Suprapubic skin (tissue), 4 donors: Measurements from ENCODE around the gene RING1. TPM values are rescaled to one million over a fixed set of nuclear protein-coding genes. Genes with fewer than 3 reads are reported as not detected.

ENCODE experiments used
- DNase-seq, 2 donors: peaks; one replicate each; pipeline ENCODE4 v3.0.0-alpha.2; 2019; ENCODE audit warnings: low spot score in 2 of 2
- H3K27ac ChIP-seq: fragments of 200-600 bp; sonication (generic); one replicate; pipeline ENCODE4 v1.5.1; 2019
- H3K27me3 ChIP-seq: fragments of 200-600 bp; sonication (generic); one replicate; pipeline ENCODE4 v1.5.1; 2019
- H3K36me3 ChIP-seq: fragments of 200-600 bp; sonication (generic); one replicate; pipeline ENCODE4 v1.5.1; 2019
- H3K4me1 ChIP-seq: fragments of 200-600 bp; sonication (generic); one replicate; pipeline ENCODE4 v1.5.1; 2019
- H3K4me3 ChIP-seq: fragments of 200-600 bp; sonication (generic); one replicate; pipeline ENCODE4 v1.5.1; 2019; ENCODE audit warnings: mild to moderate bottlenecking
- H3K9me3 ChIP-seq: fragments of 200-600 bp; sonication (generic); one replicate; pipeline ENCODE4 v1.5.1; 2019
- EP300 ChIP-seq: sonication (generic); formaldehyde crosslinking; IDR thresholded peaks from one replicate; pipeline ENCODE4 v1.6.1; 2017; ENCODE audit warnings: antibody characterized with exemption
- POLR2A ChIP-seq, 2 donors: fragments of 450-650 bp; IDR thresholded peaks; one replicate each; pipeline ENCODE4 v1.6.1; 2017; ENCODE audit warnings: antibody characterized with exemption in 2 of 2, mild to moderate bottlenecking in 2 of 2, moderate library complexity in 2 of 2
- POLR2AphosphoS5 ChIP-seq, 3 donors: sonication (generic); formaldehyde crosslinking; IDR thresholded peaks; one replicate each; pipeline ENCODE4 v1.6.1; 2017; ENCODE audit warnings: antibody characterized with exemption in 3 of 3
- WGBS: methylation state at CpG from one replicate; pipeline ENCODE4 v1.1.5; 2018; 5-methylcytosine and 5-hydroxymethylcytosine counted together
- total RNA-seq, 4 donors: library from RNA; depleted of rRNA; stranded (reverse); fragments of >200 nt; gene quantifications; one replicate each; pipeline ENCODE4 v1.1.0, GENCODE V29; 2016
- TF ChIP-seq, protein P1 (sequence below), 2 donors: fragments of 200-600 bp in 1 of 2; fragments of 450-650 bp in 1 of 2; sonication (generic) in 1 of 2; IDR thresholded peaks; one replicate each; pipeline ENCODE4 v1.5.1; 2016 to 2019; ENCODE audit warnings: antibody characterized with exemption in 2 of 2, mild to moderate bottlenecking in 1 of 2, moderate library complexity in 1 of 2

The RING1 gene
- total RNA-seq, 4 donors from 2014 or later = 11.5 to 18.1 (median 14.9) TPM

DNA sequence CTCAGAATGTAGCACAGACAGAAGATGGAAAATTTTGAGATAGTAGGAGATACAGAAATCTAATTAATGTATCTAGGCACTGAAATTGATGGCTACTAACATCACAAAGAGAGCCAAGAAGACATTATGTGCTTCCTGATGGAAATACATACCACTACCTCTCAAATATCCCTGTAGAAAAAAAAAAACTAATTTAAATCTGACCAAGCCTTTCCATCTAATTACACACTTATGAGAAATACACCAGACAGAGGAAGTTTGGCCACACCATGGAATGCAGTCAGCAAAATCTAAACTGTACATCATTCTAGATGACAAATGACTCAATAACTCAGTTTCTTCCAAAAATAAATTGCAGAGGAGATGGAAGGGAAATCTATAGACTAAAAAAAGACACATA, 44.5 kb downstream of the RING1 start:
- H3K4me1 ChIP-seq = peaks cover 31% of the 10 kb centered on the region
- no peak overlapping the region for H3K4me3 ChIP-seq
- no peaks in the 10 kb centered on the region for H3K27me3 ChIP-seq
- DNase-seq = no peak
- H3K27ac ChIP-seq = no peak overlapping the region
- no peaks in the 10 kb centered on the region for H3K9me3 ChIP-seq
- no peak for TF ChIP-seq EP300
- TF ChIP-seq, protein P1, sequence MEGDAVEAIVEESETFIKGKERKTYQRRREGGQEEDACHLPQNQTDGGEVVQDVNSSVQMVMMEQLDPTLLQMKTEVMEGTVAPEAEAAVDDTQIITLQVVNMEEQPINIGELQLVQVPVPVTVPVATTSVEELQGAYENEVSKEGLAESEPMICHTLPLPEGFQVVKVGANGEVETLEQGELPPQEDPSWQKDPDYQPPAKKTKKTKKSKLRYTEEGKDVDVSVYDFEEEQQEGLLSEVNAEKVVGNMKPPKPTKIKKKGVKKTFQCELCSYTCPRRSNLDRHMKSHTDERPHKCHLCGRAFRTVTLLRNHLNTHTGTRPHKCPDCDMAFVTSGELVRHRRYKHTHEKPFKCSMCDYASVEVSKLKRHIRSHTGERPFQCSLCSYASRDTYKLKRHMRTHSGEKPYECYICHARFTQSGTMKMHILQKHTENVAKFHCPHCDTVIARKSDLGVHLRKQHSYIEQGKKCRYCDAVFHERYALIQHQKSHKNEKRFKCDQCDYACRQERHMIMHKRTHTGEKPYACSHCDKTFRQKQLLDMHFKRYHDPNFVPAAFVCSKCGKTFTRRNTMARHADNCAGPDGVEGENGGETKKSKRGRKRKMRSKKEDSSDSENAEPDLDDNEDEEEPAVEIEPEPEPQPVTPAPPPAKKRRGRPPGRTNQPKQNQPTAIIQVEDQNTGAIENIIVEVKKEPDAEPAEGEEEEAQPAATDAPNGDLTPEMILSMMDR (IDR thresholded peaks at IDR 0.05) = no peak
- TF ChIP-seq POLR2AphosphoS5 (IDR thresholded peaks at IDR 0.05) = no peak
- no peak for TF ChIP-seq POLR2A (IDR thresholded peaks at IDR 0.05)
- peaks cover 29% of the 10 kb centered on the region for H3K36me3 ChIP-seq

- WGBS = 89% methylated on average over 4 of the region's 4 CpGs
- TF ChIP-seq POLR2A (IDR thresholded peaks at IDR 0.05) (no peak), POLR2AphosphoS5 (IDR thresholded peaks at IDR 0.05) (no peak), EP300 (no peak)
- TF ChIP-seq, protein P1 (IDR thresholded peaks at IDR 0.05) = no peak
- H3K36me3 ChIP-seq = peaks cover 31% of the 10 kb centered on the region
- no peaks in the 10 kb centered on the region for H3K27me3 ChIP-seq
- H3K9me3 ChIP-seq = no peaks in the 10 kb centered on the region
- no peak overlapping the region for H3K27ac ChIP-seq
- DNase-seq = no peak
- H3K4me3 ChIP-seq = no peak overlapping the region
- peaks cover 16% of the 10 kb centered on the region for H3K4me1 ChIP-seq
Measured at GRCh38 chr6:33254591-33254990, 46.3 kb downstream of the RING1 start.

GRCh38 chr6:33259032-33259431, 50.7 kb downstream of the RING1 start:
- Histone ChIP-seq H3K27me3 (no peaks in the 10 kb centered on the region), H3K27ac (no peak overlapping the region), H3K36me3 (peaks cover 50% of the 10 kb centered on the region), H3K4me3 (no peak overlapping the region), H3K4me1 (no peaks in the 10 kb centered on the region), H3K9me3 (no peaks in the 10 kb centered on the region)
- DNase-seq = no peak
- TF ChIP-seq EP300 (no peak), POLR2AphosphoS5 (IDR thresholded peaks at IDR 0.05) (no peak), POLR2A (IDR thresholded peaks at IDR 0.05) (no peak)
- TF ChIP-seq, protein P1 (IDR thresholded peaks at IDR 0.05) = no peak
- 95% methylated on average over 5 of the region's 5 CpGs for WGBS

Other genes starting within 250 kb of the RING1 start
- 100 to 1,000 TPM; 145 to 246 (median 197) TPM for gene BRD2, start 239.9 kb upstream of the RING1 start, total RNA-seq
- 10 to 100 TPM in 1 of 4 donors, 1 to 10 TPM in 3; 6.8 to 14.3 (median 8.0) TPM for gene HLA-DOA, start 198.9 kb upstream of the RING1 start, total RNA-seq
- 100 to 1,000 TPM in 1 of 4 donors, 10 to 100 TPM in 3; 21.1 to 101 (median 91.3) TPM for gene HLA-DPA1, start 134.9 kb upstream of the RING1 start, total RNA-seq
- 10 to 100 TPM; 23.7 to 76.6 (median 51.7) TPM for gene HLA-DPB1, start 132.5 kb upstream of the RING1 start, total RNA-seq
- under 1 TPM; 0.21 to 0.97 (median 0.40) TPM for gene COL11A2, start 16.0 kb upstream of the RING1 start, total RNA-seq
- 10 to 100 TPM; 18.6 to 47.9 (median 26.9) TPM for gene RXRB, start 7.8 kb upstream of the RING1 start, total RNA-seq
- 10 to 100 TPM; 29.3 to 46.3 (median 41.9) TPM for gene SLC39A7, start 7.6 kb upstream of the RING1 start, total RNA-seq
- gene HSD17B8, start 3.8 kb upstream of the RING1 start, total RNA-seq = 10 to 100 TPM; 26.2 to 66.0 (median 50.5) TPM
- gene VPS52, start 63.4 kb downstream of the RING1 start, total RNA-seq = 10 to 100 TPM; 44.4 to 75.1 (median 59.0) TPM
- 1,000 to 10,000 TPM; 2,261 to 4,381 (median 4,042) TPM for gene RPS18, start 63.6 kb downstream of the RING1 start, total RNA-seq
- 10 to 100 TPM; 16.6 to 26.2 (median 18.2) TPM for gene B3GALT4, start 68.6 kb downstream of the RING1 start, total RNA-seq
- 10 to 100 TPM; 41.3 to 67.2 (median 50.2) TPM for gene WDR46, start 80.7 kb downstream of the RING1 start, total RNA-seq
- gene PFDN6, start 81.1 kb downstream of the RING1 start, total RNA-seq = 10 to 100 TPM; 20.5 to 31.5 (median 22.3) TPM
- gene RGL2, start 90.4 kb downstream of the RING1 start, total RNA-seq = 100 to 1,000 TPM in 1 of 4 donors, 10 to 100 TPM in 3; 80.8 to 118 (median 96.6) TPM
- gene TAPBP, start 105.6 kb downstream of the RING1 start, total RNA-seq = 100 to 1,000 TPM in 3 of 4 donors, 10 to 100 TPM in 1; 91.5 to 132 (median 108) TPM
- 10 to 100 TPM; 32.1 to 36.8 (median 33.4) TPM for gene ZBTB22, start 109.2 kb downstream of the RING1 start, total RNA-seq
- gene DAXX, start 114.5 kb downstream of the RING1 start, total RNA-seq = 10 to 100 TPM; 35.6 to 53.2 (median 42.5) TPM
- 10 to 100 TPM in 2 of 4 donors, 1 to 10 TPM in 2; 3.2 to 19.5 (median 9.8) TPM for gene KIFC1, start 183.3 kb downstream of the RING1 start, total RNA-seq
- 100 to 1,000 TPM in 1 of 4 donors, 10 to 100 TPM in 3; 35.9 to 102 (median 48.6) TPM for gene PHF1, start 202.5 kb downstream of the RING1 start, total RNA-seq
- 100 to 1,000 TPM; 119 to 185 (median 159) TPM for gene CUTA, start 209.6 kb downstream of the RING1 start, total RNA-seq
- 10 to 100 TPM; 13.5 to 30.4 (median 14.0) TPM for gene SYNGAP1, start 211.6 kb downstream of the RING1 start, total RNA-seq
- gene ZBTB9, start 246.1 kb downstream of the RING1 start, total RNA-seq = 1 to 10 TPM; 5.9 to 9.9 (median 7.4) TPM